ENCODE data around the gene AFG3L2. TPM values are rescaled to one million over a fixed set of nuclear protein-coding genes. Genes with fewer than 3 reads are reported as not detected.

Gene AFG3L2
- total and polyA plus RNA-seq, 9 of the 15 experiments (the other 6 are each of a cell fraction or from before 2014, with no cell fraction given), result 24.1 to 109 (median 84.0) TPM

- TF ChIP-seq SLC30A9 (CRISPR knock-in tag; IDR thresholded peaks at IDR 0.05), result no peak
- TF ChIP-seq ARID4B (CRISPR knock-in tag; IDR thresholded peaks at IDR 0.05), result no peak
- TF ChIP-seq, protein P1, sequence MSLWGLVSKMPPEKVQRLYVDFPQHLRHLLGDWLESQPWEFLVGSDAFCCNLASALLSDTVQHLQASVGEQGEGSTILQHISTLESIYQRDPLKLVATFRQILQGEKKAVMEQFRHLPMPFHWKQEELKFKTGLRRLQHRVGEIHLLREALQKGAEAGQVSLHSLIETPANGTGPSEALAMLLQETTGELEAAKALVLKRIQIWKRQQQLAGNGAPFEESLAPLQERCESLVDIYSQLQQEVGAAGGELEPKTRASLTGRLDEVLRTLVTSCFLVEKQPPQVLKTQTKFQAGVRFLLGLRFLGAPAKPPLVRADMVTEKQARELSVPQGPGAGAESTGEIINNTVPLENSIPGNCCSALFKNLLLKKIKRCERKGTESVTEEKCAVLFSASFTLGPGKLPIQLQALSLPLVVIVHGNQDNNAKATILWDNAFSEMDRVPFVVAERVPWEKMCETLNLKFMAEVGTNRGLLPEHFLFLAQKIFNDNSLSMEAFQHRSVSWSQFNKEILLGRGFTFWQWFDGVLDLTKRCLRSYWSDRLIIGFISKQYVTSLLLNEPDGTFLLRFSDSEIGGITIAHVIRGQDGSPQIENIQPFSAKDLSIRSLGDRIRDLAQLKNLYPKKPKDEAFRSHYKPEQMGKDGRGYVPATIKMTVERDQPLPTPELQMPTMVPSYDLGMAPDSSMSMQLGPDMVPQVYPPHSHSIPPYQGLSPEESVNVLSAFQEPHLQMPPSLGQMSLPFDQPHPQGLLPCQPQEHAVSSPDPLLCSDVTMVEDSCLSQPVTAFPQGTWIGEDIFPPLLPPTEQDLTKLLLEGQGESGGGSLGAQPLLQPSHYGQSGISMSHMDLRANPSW (CRISPR knock-in tag; IDR thresholded peaks at IDR 0.05), result no peak
- TF ChIP-seq CTBP1 (IDR thresholded peaks at IDR 0.05; ENCODE audit: borderline replicate concordance), result peak; percentile 47; the same call in 1 of the 2 replicates
- TF ChIP-seq, protein P2, sequence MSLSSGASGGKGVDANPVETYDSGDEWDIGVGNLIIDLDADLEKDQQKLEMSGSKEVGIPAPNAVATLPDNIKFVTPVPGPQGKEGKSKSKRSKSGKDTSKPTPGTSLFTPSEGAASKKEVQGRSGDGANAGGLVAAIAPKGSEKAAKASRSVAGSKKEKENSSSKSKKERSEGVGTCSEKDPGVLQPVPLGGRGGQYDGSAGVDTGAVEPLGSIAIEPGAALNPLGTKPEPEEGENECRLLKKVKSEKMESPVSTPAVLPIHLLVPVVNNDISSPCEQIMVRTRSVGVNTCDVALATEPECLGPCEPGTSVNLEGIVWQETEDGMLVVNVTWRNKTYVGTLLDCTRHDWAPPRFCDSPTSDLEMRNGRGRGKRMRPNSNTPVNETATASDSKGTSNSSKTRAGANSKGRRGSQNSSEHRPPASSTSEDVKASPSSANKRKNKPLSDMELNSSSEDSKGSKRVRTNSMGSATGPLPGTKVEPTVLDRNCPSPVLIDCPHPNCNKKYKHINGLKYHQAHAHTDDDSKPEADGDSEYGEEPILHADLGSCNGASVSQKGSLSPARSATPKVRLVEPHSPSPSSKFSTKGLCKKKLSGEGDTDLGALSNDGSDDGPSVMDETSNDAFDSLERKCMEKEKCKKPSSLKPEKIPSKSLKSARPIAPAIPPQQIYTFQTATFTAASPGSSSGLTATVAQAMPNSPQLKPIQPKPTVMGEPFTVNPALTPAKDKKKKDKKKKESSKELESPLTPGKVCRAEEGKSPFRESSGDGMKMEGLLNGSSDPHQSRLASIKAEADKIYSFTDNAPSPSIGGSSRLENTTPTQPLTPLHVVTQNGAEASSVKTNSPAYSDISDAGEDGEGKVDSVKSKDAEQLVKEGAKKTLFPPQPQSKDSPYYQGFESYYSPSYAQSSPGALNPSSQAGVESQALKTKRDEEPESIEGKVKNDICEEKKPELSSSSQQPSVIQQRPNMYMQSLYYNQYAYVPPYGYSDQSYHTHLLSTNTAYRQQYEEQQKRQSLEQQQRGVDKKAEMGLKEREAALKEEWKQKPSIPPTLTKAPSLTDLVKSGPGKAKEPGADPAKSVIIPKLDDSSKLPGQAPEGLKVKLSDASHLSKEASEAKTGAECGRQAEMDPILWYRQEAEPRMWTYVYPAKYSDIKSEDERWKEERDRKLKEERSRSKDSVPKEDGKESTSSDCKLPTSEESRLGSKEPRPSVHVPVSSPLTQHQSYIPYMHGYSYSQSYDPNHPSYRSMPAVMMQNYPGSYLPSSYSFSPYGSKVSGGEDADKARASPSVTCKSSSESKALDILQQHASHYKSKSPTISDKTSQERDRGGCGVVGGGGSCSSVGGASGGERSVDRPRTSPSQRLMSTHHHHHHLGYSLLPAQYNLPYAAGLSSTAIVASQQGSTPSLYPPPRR (CRISPR knock-in tag; IDR thresholded peaks at IDR 0.05; ENCODE audit: borderline replicate concordance), result no peak
- no peak for TF ChIP-seq IFI16 (CRISPR knock-in tag; IDR thresholded peaks at IDR 0.05)
- TF ChIP-seq SOX6 (IDR thresholded peaks at IDR 0.05), result 0 out of 2 replicates have a peak, but pooled peaks have one; percentile 36
- TF ChIP-seq, protein P3, sequence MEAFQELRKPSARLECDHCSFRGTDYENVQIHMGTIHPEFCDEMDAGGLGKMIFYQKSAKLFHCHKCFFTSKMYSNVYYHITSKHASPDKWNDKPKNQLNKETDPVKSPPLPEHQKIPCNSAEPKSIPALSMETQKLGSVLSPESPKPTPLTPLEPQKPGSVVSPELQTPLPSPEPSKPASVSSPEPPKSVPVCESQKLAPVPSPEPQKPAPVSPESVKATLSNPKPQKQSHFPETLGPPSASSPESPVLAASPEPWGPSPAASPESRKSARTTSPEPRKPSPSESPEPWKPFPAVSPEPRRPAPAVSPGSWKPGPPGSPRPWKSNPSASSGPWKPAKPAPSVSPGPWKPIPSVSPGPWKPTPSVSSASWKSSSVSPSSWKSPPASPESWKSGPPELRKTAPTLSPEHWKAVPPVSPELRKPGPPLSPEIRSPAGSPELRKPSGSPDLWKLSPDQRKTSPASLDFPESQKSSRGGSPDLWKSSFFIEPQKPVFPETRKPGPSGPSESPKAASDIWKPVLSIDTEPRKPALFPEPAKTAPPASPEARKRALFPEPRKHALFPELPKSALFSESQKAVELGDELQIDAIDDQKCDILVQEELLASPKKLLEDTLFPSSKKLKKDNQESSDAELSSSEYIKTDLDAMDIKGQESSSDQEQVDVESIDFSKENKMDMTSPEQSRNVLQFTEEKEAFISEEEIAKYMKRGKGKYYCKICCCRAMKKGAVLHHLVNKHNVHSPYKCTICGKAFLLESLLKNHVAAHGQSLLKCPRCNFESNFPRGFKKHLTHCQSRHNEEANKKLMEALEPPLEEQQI (IDR thresholded peaks at IDR 0.05), result no peak
- TF ChIP-seq, protein P4, sequence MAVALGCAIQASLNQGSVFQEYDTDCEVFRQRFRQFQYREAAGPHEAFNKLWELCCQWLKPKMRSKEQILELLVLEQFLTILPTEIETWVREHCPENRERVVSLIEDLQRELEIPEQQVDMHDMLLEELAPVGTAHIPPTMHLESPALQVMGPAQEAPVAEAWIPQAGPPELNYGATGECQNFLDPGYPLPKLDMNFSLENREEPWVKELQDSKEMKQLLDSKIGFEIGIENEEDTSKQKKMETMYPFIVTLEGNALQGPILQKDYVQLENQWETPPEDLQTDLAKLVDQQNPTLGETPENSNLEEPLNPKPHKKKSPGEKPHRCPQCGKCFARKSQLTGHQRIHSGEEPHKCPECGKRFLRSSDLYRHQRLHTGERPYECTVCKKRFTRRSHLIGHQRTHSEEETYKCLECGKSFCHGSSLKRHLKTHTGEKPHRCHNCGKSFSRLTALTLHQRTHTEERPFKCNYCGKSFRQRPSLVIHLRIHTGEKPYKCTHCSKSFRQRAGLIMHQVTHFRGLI (CRISPR knock-in tag; IDR thresholded peaks at IDR 0.05), result no peak
- TF ChIP-seq NR1H2 (CRISPR knock-in tag; IDR thresholded peaks at IDR 0.05), result no peak
Measured at GRCh38 chr18:12327510-12328178, 49.4 kb downstream of the AFG3L2 start (continued).
